Peyer's patch (tissue), 4 donors: ENCODE data around the gene REEP6.

Source experiments
- POLR2A ChIP-seq, 2 donors: fragments of 450-650 bp; IDR thresholded peaks; one replicate each; pipeline ENCODE4 v1.5.1; 2017; ENCODE audit warnings: antibody characterized with exemption in 2 of 2, mild to moderate bottlenecking in 2 of 2, moderate library complexity in 2 of 2
- TF ChIP-seq, protein P1 (sequence below), 6 experiments: fragments of 450-650 bp in 4 of 6; fragments of 200-600 bp in 2 of 6; sonication (generic) in 1 of 6; IDR thresholded peaks; one replicate each; pipeline ENCODE4 v1.5.1; 2017 to 2019; ENCODE audit warnings: antibody characterized with exemption in 6 of 6, mild to moderate bottlenecking in 3 of 6, moderate library complexity in 1 of 6

- TF ChIP-seq, protein P1, sequence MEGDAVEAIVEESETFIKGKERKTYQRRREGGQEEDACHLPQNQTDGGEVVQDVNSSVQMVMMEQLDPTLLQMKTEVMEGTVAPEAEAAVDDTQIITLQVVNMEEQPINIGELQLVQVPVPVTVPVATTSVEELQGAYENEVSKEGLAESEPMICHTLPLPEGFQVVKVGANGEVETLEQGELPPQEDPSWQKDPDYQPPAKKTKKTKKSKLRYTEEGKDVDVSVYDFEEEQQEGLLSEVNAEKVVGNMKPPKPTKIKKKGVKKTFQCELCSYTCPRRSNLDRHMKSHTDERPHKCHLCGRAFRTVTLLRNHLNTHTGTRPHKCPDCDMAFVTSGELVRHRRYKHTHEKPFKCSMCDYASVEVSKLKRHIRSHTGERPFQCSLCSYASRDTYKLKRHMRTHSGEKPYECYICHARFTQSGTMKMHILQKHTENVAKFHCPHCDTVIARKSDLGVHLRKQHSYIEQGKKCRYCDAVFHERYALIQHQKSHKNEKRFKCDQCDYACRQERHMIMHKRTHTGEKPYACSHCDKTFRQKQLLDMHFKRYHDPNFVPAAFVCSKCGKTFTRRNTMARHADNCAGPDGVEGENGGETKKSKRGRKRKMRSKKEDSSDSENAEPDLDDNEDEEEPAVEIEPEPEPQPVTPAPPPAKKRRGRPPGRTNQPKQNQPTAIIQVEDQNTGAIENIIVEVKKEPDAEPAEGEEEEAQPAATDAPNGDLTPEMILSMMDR (IDR thresholded peaks at IDR 0.05), result no peak
- TF ChIP-seq POLR2A (IDR thresholded peaks at IDR 0.05), result no peak
These were observed 22.1 kb upstream of the REEP6 start for GRCh38 chr19:1468821-1469254.
